CD4-positive, alpha-beta T cell treated with Interferon gamma for 1 hour (primary cell): Measurements from ENCODE around the gene DLGAP3.
"Not testable (repeated sequence)": the region's sequence is repeated elsewhere in the genome, so short reads cannot be mapped to it uniquely, and the experiment has no call there.

Experiments
- DNase-seq: peaks from one replicate; pipeline ENCODE4 v3.0.0-alpha.2; 2020

The DLGAP3 gene

GRCh38 chr1:34828611-34829010 is 100.8 kb downstream of the DLGAP3 start:
- DNase-seq: no peak

GRCh38 chr1:34827341-34827941 is 102.0 kb downstream of the DLGAP3 start:
- DNase-seq: no peak

GRCh38 chr1:34825455-34826091 is 103.9 kb downstream of the DLGAP3 start:
- DNase-seq: no peak

GRCh38 chr1:34824817-34825454 is 104.5 kb downstream of the DLGAP3 start:
- no peak for DNase-seq

- DNase-seq: no peak
Observed at GRCh38 chr1:34822202-34822601, 107.2 kb downstream of the DLGAP3 start.

GRCh38 chr1:34818862-34819261 is 110.6 kb downstream of the DLGAP3 start:
- not testable (repeated sequence) for DNase-seq

GRCh38 chr1:34816778-34817177 is 112.7 kb downstream of the DLGAP3 start:
- no peak for DNase-seq

- no peak for DNase-seq
Observed at GRCh38 chr1:34816332-34816731, 113.1 kb downstream of the DLGAP3 start.
